Middle frontal gyrus (tissue), 1 donor: ENCODE results near the gene MED12L.
"Not testable (repeated sequence)": the region's sequence is repeated elsewhere in the genome, so short reads cannot be mapped to it uniquely, and the experiment has no call there.

Experiments
- DNase-seq: peaks from one replicate; pipeline ENCODE4 v3.0.0-alpha.2; 2015; ENCODE audit warnings: low spot score; ENCODE audit errors: extremely low spot score

The MED12L gene

GRCh38 chr3:151142929-151143328 is 57.5 kb downstream of the MED12L start:
- no peak for DNase-seq

DNA sequence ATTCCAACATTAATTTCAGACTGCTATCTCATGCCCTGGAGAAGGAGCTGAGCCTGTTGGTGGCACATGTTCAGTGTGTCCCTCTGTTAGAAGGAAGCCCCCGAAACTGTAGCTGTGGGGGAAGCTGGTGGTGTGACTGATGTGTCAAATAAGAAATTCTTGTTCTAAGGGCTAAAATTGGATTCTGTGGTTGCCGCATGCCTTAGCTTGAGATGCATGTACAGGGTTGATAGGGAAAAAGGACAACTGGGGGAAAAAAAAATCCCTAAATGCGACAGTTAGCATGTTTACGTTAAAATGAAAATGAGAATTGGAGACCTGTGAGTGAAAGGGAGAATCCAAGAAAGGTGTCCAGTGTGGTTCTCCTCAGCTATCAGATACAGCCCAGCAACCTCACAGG is 58.6 kb downstream of the MED12L start:
- DNase-seq, result no peak

- DNase-seq, result no peak
Measured at GRCh38 chr3:151144760-151145159, 59.3 kb downstream of the MED12L start.

GRCh38 chr3:151145713-151146070 is 60.2 kb downstream of the MED12L start:
- DNase-seq, result no peak

- peak; percentile 79 for DNase-seq
Measured at GRCh38 chr3:151146071-151146730, 60.7 kb downstream of the MED12L start.

DNA sequence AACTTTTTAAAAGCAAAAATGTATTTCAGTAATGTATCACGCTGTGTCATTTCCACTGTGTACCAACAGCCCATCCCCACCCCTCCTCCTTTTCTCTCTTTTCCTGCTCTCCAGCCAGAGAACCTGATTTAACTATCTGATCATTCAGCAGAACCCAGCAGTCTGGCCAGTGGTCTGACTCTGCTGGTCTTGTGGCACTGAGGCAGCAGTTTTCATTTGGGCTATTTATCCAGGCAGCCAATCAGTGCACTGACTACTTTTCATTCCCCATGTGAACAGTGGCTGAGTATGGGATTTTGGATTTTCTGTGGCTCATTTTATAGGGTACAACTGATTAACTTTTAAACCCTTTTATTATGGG is 61.2 kb downstream of the MED12L start:
- DNase-seq, result no peak

GRCh38 chr3:151147299-151147698 is 61.8 kb downstream of the MED12L start:
- DNase-seq, result no peak

GRCh38 chr3:151152455-151153079 is 67.1 kb downstream of the MED12L start:
- no peak for DNase-seq

GRCh38 chr3:151154566-151154965 is 69.1 kb downstream of the MED12L start:
- no peak for DNase-seq

- no peak for DNase-seq
Measured at GRCh38 chr3:151155409-151156128, 70.1 kb downstream of the MED12L start.

- DNase-seq, result no peak
Measured at GRCh38 chr3:151156618-151157216, 71.3 kb downstream of the MED12L start.

DNA sequence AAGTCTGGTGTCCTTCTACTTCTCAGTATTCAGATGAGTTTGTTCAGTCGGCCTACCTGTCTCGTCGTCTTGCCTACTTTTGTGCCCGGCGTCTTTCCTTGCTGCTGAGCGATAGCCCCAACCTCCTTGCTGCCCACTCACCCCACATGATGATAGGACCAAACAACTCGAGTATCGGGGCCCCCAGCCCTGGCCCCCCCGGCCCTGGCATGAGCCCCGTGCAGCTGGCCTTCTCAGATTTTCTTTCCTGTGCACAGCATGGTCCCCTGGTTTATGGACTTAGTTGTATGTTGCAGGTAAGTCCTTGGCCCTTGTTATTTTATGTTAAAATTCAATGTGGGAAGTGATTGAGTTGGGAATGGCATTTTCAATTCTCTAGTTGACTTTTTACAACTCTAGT is 74.3 kb downstream of the MED12L start:
- DNase-seq, result no peak

DNA sequence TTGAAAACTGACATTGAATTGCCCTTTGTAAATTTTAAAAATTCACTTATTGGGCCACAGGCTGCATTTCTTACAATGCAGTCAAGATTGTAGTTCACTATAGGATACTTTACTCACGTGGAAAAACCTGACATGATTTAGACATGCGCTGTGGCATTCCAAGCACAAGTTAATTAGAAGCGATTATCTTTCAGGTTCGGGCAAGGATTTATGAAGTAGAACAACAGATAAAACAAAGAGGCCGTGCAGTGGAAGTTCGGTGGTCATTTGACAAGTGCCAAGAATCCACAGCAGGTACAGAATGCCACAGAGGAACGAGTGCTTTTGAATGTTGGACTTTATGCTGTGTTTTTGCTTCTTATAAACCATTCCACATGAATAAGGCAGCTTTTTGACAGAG is 79.8 kb downstream of the MED12L start:
- no peak for DNase-seq

DNA sequence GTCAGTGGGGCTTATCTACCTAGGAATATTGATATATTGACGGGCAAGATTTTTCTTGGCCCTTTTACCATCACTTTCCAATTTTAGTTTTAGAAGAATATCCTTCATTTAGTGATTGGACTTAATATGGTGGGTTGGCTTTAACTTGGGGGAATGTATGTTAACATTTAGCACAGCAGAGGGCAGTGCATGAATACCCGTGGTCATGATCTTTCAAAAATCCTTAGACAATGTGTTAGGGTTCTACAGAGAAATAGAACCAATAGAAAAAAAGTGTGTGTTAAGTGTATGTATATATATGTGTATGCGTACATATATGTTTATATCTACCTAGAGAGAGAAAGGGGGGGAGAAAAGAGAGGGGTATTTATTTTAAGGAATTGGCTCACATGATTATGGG is 80.7 kb downstream of the MED12L start:
- DNase-seq, result no peak

- peak; percentile 54 for DNase-seq
Measured at GRCh38 chr3:151168269-151169094, 83.0 kb downstream of the MED12L start.

DNA sequence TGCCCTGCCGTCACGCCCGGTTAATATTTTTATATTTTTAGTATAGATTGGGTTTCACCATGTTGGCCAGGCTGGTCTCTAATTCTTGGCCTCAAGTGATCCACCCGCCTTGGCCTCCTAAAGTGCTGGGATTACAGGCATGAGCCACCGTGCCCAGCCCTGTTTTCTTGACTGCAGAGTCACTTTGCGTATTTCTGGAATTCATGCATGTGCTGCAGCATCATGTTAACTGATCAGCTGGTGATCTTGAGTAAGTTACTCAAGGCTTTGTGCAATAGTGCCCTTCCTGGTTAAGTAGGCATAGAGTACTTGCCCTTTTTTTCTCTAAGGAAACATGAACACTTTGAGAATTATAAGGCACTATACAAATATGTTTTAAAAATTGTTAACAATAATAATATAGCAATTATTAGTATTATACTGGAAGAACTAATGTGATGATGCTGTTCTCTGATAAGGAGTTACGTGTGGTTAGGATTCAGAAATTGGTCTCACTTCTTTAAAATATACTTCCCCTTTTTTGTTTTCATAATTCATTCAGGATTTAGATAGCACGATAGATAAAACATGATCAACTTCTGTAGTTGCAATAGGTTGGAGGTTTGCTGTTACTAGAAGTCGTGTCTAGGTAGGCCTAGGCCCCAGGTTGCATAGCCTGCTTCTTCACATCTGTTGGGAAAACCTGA is 83.9 kb downstream of the MED12L start:
- DNase-seq, result no peak

- DNase-seq, result not testable (repeated sequence)
Measured at GRCh38 chr3:151169948-151170679, 84.7 kb downstream of the MED12L start.

GRCh38 chr3:151171145-151171757 is 85.8 kb downstream of the MED12L start:
- DNase-seq, result no peak

DNA sequence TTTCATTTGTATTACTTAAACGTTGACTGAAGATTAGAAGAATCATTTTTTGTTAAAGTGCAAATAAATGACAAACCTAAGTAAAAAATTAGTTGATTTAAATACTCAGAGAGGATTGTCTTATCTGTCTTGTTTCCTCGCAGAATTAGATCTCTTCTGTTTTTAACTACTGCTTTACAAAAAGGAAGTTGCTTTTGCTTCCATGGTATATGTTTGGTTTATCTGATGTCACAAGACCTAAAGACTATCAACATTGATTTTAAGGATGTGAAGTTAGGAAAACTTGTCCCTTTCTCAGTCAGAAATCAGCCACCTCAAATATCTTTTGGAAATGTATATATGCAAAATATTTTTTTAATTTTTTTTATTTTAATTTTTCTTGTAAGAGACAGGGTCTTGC is 88.9 kb downstream of the MED12L start:
- DNase-seq, result no peak

GRCh38 chr3:151175952-151176351 is 90.5 kb downstream of the MED12L start:
- DNase-seq, result no peak
